Stimulated activated CD4-positive, alpha-beta T cell treated with anti-CD3 and anti-CD28 coated beads, Interleukin-15, amount 100 ng/mL, for 1 hour (primary cell): ENCODE measurements around the gene NPAT.
"Not testable (repeated sequence)": the region's sequence is repeated elsewhere in the genome, so short reads cannot be mapped to it uniquely, and the experiment has no call there.

Experiments
- DNase-seq, 2 donors: peaks; one replicate each; pipeline ENCODE4 v3.0.0-alpha.2; 2020; ENCODE audit warnings: low read depth in 1 of 2, low spot score in 1 of 2

The NPAT gene

DNA sequence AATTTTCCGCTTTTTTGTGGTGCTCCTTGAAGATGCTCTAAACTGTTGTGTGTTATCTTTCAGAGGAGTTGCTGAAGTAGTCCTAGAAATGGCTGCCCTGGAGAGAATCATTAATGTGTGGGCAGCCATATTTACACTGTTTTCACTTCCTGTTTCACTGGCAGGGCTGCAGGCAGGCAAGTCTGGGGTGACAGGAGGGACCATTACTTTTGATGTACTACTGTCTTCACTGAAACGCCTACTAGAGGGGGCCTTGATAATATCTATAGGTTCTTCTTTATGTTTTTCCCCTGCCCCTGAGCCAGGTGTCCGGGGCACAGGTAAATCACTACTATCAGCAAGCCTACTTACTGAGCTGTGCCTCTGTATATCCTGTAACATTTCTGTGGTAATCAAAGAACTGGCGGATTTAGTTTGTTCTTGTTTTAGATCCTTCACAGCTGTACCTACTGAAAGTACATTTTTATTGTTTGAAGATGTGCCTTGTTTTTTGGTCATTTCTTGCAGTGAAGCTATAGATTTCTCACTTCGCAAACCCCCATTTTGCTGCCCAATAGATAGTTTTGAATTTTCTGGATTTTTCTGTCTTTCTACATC, 61.4 kb downstream of the NPAT start:
- no peak for DNase-seq

DNA sequence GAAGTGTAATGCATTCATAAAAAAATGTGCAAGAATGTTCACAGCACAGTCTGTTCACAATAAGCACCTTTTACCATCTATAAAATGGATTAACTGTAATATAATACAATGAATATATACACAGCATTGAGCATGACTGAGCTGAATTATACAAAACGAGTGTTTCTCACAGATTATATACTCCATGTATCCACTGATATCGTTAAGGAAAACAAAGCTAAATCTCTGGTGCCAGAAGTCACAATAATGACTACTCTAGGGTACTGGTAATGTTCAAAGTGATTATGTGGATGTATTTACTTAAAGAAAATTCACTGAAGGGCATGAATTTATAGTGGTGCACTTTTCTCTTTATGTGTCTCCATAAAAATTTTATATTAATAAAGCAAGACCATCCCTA, 67.8 kb downstream of the NPAT start:
- DNase-seq: no peak

DNA sequence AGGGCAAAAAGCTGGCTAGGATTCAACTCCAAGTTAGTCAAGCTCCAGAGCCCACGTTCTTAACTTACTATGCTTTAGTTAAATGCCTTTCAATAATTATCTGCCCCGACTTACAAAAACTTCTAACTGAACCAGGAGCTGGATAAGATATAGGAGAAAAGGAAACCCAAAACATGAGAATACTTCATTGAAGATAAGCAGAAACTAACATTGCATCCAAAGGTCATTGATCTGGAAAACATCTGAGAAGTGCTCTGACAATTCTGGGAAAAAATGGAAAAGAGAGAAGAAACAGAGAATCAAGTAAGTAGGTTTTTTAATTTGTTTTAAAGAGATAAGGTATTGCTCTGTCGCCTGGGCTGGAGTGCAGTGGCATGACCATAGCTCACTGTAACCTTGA, 73.9 kb downstream of the NPAT start:
- no peak for DNase-seq

GRCh38 chr11:108147150-108147549, 75.3 kb downstream of the NPAT start:
- DNase-seq: no peak

- DNase-seq: no peak
These were observed 77.8 kb downstream of the NPAT start for GRCh38 chr11:108144615-108145014.

DNA sequence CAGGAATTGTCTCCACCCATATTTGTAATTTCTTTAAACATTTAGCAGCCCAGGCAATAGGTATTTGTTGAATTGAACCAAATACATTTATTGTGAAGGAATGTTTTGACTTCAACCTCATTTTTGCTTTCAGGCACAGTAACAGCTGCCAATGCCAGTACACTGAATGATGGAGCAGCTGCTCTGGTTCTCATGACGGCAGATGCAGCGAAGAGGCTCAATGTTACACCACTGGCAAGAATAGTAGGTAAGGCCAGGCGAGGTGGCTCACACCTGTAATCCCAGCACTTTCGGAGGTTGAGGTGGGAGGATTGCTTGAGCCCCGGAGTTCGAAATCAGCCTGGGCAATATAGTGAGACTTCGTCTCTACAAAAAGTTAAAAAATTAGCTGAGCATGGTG, 80.1 kb downstream of the NPAT start:
- no peak for DNase-seq

DNA sequence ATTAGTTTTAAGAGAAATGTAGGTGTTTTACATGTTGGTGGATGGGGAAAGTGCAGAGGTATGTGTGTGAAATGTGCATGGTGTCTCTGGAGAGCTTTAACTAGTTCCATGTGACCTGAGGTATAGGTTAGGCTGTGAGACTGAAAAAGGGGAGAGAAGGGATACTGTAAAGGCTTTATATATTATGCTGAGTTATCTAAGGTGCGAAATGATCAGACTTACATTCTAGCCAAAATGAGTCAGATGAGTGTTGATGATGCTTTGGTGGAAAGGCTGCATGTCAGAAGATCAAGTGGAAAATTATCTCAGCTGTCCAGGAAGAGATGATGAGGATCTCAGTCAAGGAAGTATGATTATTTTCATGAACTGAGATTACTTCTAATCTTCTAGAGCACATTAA, 85.2 kb downstream of the NPAT start:
- no peak for DNase-seq

DNA sequence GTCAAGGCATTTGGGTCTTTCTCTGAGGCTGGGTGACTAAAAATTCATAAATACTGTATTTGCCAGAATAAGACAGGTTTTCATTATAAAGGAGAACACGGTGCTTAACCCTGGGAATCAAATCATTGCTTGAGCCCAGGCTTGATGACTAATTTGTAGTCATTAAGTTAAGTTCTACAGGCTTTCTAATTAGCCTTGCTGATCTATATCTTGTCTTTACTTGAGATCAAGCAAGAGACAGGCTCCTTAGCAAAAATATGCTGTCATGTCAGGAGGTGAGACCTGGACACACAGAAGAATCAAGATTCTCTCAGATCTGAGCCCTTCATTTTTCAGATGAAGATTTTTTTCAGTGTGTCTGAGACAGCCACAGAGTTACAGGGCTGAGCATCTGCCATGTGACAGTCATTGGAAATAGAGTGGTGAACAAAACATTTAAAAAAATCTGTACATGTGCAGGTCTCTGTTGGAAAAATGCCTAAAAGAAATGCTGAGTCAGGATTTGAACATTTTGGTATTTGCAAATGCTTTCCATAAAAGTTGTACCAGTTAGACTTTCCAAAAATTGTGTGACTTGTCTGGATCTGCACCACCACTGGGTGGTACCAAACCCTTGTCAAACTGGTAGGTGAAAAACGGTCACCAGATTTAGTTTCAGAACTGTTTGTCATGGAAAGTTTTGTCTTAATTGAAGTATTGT, 86.4 kb downstream of the NPAT start:
- no peak for DNase-seq

GRCh38 chr11:108132993-108133538, 89.4 kb downstream of the NPAT start:
- not testable (repeated sequence) for DNase-seq

DNA sequence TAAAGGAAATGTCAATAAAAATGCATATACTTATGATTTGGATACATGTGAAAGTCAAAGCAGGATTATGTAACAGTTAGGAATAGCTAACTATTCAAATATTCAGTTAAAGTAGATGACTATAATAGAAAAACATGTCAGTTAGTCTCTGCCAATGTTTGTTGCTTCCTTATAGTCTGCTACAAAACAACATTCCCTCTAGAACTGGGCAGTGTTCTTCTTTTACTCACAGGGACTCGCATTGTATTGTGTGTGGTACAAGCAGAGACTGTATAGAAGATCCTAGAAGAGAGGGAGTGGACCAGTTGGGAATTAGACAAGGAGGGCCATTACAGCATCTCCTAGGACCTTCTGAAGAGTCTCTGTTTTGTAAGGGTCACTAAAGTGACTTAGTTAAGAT, 90.4 kb downstream of the NPAT start:
- no peak for DNase-seq

GRCh38 chr11:108128772-108129171, 93.7 kb downstream of the NPAT start:
- no peak for DNase-seq

DNA sequence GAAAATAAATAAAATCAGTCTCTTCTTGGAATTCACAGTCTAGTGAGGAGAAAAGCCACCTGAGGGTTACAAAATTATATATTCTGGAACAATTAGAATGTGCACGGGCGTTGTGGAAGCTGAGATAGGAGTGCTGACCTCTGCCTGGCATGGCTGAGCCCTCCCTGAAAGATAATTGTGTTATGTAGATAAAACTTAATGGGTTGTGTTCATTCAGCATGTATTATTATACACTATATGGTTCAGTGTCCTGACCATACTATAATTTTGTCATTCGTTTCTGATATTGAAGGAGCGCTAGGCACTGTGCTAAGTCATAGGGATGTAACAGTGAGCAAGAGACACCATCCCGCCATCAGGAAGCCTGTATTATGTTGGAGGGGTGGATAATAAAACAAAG, 97.3 kb downstream of the NPAT start:
- no peak for DNase-seq

DNA sequence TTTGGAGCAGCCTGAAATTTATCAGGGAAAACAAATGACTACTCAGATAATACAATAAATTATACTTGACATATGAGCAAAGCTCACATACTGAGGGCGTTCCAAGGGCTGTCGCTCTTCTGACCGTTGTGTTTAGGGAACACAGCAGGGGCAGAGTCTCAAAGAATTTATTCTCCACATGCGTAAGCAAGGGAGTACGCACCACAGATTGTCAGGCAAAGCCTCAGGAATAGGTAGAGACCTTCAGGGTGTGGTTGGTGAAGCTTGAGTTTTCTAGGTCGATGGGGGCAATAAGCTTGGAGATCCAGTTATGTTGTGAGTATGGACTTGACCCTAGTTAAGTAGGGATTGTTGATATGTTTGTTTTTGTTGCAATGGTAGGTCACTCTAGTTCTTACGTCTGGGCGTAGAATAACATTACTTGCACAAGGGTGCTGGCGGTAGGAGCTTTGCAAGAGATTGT, 100.2 kb downstream of the NPAT start:
- no peak for DNase-seq

- peak; percentile 89 to 96 for DNase-seq
These were observed 100.9 kb downstream of the NPAT start, which contains the start of gene ACAT1 for GRCh38 chr11:108121274-108122155. TSS of gene ACAT1 (plus strand) at chr11:108121567. CDS start at chr11:108121607, 40 bp downstream.

DNA sequence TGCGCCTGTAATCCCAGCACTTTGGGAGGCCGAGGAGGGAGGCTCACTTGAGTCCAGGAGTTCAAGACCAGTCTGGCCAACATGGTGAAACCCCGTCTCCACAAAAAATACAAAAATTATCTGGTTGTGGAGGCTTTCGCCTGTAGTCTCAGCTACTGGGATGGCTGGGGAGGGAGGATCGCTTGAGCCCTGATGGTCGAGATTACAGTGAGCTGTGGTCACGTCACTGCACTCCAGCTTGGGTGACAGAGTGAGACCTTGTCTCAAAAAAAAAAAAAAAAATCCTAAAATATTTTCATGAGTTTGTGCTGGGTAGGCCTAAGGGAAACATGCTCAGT, 101.5 kb downstream of the NPAT start:
- not testable (repeated sequence) for DNase-seq

DNA sequence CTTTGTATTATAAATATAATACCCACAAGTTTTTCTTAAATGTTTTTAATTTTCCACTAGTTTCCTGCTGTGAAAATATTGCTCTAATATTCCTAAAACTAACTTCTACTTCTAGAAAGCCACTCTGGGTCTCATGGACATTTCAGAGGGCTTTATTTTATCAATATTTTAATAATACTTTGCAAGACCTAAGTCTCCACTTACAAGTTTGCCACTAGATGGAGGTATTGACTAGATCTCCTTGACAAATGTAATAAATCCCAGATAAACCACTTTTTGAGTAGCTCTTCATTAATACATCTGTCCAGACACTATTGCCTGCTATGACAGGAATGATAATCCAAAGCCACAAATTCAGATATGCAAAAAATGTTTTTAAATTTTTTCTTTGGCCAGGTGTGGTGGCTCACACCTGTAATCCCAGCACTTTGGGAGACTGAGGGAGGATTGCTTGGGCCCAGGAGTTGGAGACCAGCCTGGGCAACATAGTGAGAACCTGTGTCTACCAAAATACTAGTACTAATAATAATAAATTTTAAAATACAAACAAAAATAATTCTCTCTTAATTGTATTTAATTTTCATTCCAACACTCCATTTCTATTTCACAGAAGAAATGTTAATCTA, 104.6 kb downstream of the NPAT start:
- no peak for DNase-seq

DNA sequence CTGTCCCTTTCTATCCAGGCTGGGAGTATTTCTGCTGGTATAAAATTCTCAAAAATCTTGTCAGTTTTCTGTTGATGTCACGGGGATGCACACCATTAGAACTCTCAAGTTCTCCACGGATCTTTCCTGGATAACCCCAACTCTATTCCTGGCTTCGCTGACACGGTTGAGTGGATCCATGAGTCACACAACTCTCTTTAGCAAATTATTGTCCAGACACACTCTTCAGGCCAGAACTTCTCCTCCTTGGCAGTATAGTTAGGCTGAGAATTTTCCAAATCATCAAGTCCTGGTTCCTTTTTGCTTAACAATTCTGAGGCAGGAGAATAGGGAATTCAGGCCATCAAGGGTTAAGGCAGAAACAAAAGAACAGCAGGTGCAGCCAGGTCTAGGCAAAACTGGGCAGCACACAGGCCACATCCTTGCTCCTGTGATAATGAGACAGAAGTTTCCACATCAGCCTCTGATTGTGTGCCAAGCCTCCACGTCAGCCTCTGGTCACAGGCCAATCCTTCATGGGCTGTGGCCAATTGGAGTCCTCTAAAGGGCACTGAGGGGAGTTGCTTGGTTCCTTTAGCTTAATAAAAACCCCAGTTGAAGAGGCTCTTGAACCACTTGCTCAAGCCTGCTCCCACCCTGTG, 106.8 kb downstream of the NPAT start:
- DNase-seq: no peak

- no peak for DNase-seq
These were observed 110.4 kb downstream of the NPAT start for GRCh38 chr11:108112057-108112456.

- no peak for DNase-seq
These were observed 111.3 kb downstream of the NPAT start for GRCh38 chr11:108111126-108111525.
